GM20000 (cell line): ENCODE results near the gene CAPN2.

Experiments used
- DNase-seq: peaks from one replicate; pipeline ENCODE4 v3.0.0; 2012; ENCODE audit warnings: low spot score
- TF ChIP-seq, protein P1 (sequence below): IDR thresholded peaks from 2 replicates; pipeline ENCODE4 v1.5.1; 2012; ENCODE audit warnings: mild to moderate bottlenecking, control low read depth; ENCODE audit errors: extremely low read depth, missing control alignments

CAPN2 gene

DNA sequence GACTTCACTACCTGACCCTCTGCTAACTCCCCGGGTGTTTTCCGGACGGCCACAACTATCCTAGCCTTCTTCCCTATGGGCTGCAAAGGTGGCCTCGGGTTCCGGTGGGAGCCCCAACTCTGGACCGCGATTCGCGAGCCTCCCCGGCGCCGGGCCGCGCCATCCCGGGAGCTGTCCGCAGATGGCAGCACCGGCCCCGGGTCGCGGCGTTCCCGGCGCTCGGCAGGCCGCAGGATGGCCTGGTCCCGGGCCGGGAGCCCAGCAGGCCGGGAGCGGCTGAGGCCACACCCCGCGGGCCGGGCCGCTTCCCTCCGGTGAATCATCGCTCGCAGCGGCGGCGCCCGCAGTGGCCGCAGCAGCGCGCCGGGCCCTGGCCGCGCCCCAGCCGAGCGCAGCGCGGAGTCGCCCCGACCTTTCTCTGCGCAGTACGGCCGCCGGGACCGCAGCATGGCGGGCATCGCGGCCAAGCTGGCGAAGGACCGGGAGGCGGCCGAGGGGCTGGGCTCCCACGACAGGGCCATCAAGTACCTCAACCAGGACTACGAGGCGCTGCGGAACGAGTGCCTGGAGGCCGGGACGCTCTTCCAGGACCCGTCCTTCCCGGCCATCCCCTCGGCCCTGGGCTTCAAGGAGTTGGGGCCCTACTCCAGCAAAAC, at the start of gene CAPN2:
TSS of gene CAPN2 (plus strand) at position 346 of the 656 bp plus-strand sequence. CDS start at position 448, 102 bp downstream.
- peak; percentile 84 for DNase-seq

GRCh38 chr1:223662943-223663342, 49.4 kb upstream of the CAPN2 start:
- TF ChIP-seq, protein P1, sequence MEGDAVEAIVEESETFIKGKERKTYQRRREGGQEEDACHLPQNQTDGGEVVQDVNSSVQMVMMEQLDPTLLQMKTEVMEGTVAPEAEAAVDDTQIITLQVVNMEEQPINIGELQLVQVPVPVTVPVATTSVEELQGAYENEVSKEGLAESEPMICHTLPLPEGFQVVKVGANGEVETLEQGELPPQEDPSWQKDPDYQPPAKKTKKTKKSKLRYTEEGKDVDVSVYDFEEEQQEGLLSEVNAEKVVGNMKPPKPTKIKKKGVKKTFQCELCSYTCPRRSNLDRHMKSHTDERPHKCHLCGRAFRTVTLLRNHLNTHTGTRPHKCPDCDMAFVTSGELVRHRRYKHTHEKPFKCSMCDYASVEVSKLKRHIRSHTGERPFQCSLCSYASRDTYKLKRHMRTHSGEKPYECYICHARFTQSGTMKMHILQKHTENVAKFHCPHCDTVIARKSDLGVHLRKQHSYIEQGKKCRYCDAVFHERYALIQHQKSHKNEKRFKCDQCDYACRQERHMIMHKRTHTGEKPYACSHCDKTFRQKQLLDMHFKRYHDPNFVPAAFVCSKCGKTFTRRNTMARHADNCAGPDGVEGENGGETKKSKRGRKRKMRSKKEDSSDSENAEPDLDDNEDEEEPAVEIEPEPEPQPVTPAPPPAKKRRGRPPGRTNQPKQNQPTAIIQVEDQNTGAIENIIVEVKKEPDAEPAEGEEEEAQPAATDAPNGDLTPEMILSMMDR: no peak
- DNase-seq: no peak

More for the DNA sequence above, at the start of gene CAPN2:
- TF ChIP-seq, protein P1: peak; percentile 58

- TF ChIP-seq, protein P1: no peak
These were observed 48.2 kb upstream of the CAPN2 start for GRCh38 chr1:223664106-223664505.

DNA sequence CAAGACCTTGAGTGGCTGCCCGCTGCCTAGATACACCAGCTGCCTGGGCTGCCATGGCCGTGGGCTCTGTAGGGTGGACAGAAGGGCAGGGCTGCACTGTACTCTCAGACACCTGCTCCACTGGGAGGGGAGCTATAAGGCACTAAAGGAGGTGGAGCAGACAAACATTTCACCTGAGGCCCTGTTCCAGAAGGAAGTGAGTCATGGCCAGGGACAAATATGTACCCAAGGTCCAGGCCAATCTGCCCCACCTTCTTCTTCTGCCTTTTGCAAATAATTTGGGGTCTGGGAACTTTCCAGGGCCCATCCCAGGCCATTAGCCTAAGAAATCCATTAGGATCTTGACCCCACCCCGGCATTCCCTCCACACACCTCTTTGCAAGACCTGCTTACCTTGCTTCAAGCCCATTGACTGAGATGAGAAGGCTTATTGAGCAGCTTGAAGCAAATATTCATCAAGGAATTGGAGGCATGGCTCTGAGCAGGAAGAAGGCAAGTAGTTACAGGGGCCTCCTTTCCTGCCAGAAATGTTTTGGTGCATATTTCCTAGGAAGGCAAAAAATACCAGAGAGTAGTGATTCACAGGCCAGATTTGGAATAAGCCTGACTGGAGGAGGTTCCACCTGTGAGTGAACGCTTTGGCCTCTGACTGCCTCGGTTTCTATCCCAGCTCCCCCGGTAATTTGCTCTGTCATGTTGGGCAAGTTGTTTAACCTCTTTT, 46.6 kb upstream of the CAPN2 start, which contains the start of gene CAPN8:
TSS of gene CAPN8 (minus strand) at position 110 of the 721 bp plus-strand sequence. CDS start at position 55, 55 bp downstream.
- no peak for DNase-seq
- TF ChIP-seq, protein P1: no peak

More at GRCh38 chr1:223664106-223664505, 48.2 kb upstream of the CAPN2 start:
- no peak for DNase-seq

DNA sequence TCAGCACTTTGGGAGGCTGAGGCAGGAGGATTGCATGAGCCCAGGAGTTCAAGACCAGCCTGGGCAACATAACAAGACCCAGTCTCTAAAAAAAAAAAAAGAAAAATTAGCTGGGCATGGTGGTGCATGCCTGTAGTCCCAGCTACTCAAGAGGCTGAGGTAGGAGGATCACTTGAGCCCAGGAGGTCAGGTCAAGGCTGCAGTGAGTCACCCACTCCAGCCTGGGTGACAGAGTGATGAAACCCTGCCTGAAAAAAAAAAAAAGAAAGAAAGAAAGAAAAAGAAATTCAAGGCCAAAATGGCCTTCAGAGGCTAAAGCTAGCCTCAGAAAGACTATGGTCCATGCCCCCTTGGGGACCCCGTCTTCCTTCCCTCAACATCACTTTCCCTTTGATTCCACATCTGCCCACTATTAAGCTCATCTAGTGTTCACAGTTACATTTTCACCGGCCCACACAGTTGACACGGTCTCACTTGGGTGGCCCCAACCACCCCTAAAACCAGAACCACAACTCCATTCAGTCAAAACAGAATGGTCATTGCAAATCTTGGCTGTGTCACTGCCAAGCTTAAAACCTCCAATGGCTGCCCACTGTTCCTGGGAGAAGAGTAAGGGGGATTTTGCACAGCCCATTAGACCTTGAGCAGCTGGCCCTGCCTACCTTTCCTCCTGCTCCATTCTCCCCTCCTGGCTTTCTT, 44.7 kb upstream of the CAPN2 start:
- DNase-seq: no peak
- TF ChIP-seq, protein P1: no peak

DNA sequence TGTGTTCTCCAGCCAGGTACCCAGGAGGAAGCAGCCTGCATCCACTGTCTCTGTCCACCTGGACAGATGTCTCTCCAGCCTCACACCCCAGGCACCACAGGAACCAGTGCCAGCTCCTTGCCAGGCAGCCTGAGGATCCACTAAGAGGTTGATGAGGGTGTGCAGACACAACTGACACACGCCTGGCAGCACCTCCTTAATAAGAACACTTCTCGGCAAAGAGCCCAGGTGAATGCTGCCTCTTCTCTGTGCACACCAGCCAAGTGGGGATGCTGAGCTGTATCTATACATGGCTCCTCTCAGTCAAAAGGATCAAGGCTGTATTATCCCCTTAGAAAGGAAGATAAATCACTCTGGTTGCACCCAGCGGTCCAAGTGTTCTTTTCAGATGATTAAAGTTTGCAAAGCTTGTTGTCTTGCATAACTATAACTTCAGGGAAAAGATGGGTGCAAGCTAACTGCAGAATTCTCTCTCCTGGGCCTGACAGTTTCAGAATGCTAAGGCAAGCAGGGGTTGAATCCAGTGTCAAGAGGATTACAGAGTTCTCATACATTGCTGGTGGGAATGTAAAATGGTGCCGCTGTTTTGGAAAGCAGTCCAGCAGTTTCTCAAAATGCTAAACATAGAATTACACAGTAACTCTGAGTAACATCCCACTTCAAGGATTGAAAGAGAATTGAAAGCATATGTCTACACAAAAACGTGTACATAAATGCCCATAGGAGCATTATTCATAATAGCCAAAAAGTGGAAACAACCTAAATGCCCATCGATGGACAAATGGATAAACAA, 43.1 kb upstream of the CAPN2 start:
- DNase-seq: no peak
- TF ChIP-seq, protein P1: no peak
